GM20431 (cell line): ENCODE results near the gene NFIA.
"Not testable (repeated sequence)": the region's sequence is repeated elsewhere in the genome, so short reads cannot be mapped to it uniquely, and the experiment has no call there.

ENCODE experiments used
- in situ Hi-C: fragments of 300-500 bp; cut with MseI, MboI; formaldehyde crosslinking; loops from one replicate; pipeline ENCODE4 v1.15.0; 2020; ENCODE audit warnings: low sequenced_read_pairs; ENCODE audit not compliant: unreplicated experiment

NFIA gene

DNA sequence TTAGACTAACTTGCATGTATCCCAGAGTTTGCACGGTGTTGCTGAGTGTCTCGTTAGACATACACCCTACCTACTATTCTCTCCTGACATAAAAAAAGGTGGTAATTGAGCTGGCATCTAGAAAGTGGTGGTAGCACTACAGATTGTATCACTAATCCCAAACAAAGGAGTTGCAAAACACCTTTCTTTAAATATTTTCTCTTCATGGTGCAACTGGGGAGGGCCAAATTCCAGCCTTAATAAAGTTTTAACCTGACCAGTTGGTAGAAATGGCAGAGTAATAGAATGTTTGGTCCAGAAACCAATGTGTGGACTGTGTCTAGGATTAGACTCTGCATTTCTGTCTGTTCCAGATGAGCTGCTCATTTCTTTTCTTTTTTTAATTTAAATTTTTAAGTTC is 40.0 kb downstream of the NFIA start:
- in situ Hi-C loops, result no loop called here

DNA sequence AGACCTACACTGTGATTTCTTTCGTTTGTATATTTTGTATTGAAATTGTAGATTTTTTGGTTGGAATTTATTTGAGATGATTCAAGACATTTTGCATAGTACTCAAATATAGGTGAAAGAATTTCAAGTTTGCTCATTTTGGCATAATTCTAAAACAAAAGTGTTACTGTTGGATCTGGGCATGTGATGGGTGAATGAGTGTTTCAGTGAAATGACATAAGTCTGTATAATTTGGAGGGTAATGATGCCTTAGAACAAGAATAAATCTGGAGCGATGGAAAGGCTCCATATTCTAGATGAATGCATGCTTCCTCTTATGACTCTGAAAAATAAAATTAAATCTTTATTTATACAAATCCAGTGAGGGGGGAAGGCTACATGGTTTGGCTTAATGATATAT is 41.0 kb downstream of the NFIA start:
- in situ Hi-C loops, result no loop called here

DNA sequence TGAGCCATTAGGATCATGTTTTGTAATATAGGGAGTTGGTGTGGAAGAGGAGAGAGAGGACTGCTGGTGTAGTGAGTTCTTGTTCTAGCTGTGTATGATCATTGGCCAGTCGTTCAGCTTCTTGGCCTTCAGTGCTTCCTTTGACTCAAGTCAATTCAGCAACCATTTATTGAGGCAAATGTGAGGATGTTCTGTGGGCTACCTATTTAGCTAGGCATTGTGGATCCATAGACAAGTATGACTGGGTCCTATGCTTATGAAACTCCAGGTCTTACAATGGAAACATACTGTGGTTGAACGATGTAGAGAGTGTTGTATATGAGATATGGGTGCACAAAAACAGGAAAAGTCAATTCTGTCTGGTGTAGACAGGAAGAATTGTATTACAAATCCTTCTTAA is 41.7 kb downstream of the NFIA start:
- in situ Hi-C loops, result no loop called here

DNA sequence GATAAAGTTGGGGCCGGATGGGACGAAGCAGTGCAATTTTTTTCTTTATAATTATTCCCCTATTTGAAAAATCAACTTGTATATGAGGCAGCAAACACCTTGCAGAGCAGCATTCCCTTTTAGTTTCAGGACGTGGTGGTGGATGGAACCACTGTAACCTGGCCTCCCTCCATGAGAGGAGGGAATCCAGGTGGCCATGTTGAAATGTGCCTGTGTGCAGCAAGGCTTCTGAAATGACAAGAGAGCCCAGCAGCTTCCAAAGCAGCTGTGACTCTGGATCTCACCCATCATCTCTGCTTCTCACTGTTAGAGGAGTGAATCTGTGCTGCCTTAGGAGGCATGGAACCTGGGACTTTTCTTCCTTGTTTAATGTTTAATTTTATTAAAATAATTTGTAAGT is 42.3 kb downstream of the NFIA start:
- in situ Hi-C loops, result no loop called here

DNA sequence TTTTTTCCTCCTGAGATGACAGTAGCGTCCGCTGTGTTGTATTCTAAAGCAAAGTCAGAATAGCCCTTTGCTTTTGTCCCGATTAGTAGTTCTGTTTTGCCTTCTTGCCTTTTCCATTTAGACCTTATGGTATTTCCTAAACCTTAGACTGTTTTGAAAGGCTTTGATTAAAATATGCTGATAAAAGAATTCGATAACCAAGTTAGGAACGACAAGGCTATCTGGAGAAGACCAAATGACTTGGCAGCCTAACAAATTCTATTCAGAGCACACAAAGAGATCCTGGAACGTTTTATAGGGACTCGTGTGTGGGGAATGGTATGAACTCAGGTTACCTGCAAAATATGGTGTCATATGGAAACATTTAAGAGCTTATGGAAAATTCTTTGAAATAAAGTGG is 42.9 kb downstream of the NFIA start:
- in situ Hi-C loops, result no loop called here

GRCh38 chr1:61125895-61126294 is 43.5 kb downstream of the NFIA start:
- in situ Hi-C loops, result no loop called here

DNA sequence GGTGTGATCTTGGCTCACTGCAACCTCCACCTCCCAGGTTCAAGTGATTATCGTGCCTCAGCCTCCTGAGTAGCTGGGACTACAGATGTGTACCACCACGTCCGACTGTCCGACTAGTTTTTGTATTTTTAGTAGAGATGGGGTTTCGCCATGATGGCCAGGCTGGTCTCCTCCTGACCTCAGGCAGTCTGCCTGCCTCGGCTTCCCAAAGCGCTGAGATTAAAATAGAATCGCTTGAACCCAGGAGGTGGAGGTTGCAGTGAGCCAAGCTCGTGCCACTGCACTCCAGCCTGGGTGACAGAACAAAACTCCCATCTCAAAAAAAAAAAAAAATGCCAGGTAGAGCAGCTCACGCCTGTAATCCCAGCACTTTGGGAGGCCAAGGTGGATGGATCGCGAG is 44.5 kb downstream of the NFIA start:
- in situ Hi-C loops, result not testable (repeated sequence)

- in situ Hi-C loops, result no loop called here
Measured at GRCh38 chr1:61130338-61131000, 48.1 kb downstream of the NFIA start.

DNA sequence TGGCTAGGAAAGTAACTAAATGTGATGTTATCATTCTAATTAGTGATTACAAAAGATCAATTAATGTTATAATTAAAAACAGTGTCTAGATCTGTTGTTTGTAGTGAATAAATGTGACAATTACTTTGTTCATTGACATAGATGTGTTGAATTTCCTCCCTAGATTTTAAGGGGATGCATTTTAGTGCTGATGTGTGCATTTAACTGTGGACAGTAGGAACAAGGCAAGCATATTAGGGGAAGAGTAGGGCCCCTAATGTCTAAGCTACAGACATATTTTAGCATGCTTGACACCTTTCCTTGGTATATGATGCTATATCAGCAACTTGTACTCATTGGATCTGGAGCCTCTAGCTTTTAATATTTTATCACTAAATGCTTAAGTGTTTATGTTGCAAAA is 48.9 kb downstream of the NFIA start:
- in situ Hi-C loops, result no loop called here

GRCh38 chr1:61131716-61132115 is 49.4 kb downstream of the NFIA start:
- in situ Hi-C loops, result no loop called here

GRCh38 chr1:61132176-61132638 is 49.8 kb downstream of the NFIA start:
- in situ Hi-C loops, result no loop called here

GRCh38 chr1:61132645-61133334 is 50.4 kb downstream of the NFIA start:
- in situ Hi-C loops, result no loop called here

- in situ Hi-C loops, result no loop called here
Measured at GRCh38 chr1:61133335-61134019, 51.1 kb downstream of the NFIA start.

- in situ Hi-C loops, result no loop called here
Measured at GRCh38 chr1:61135291-61135690, 52.9 kb downstream of the NFIA start.

DNA sequence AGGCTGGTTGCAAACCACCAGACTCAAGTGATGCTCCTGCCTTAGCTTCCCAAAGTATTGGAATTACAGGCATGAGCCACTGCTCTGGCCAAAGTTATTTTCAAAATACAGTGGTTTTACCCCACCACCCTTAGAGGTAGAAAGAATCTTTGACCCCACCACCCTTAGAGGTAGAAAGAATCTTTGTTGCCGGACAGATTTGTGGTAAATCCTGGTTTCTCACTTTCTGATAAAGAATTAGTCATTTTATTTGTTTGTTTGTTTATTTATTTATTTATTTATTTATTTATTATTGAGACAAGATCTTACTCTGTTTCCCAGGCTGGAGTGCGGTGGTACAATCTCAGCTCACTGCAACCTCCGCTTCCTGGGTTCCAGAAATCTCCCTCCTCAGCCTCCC is 55.9 kb downstream of the NFIA start:
- in situ Hi-C loops, result no loop called here

DNA sequence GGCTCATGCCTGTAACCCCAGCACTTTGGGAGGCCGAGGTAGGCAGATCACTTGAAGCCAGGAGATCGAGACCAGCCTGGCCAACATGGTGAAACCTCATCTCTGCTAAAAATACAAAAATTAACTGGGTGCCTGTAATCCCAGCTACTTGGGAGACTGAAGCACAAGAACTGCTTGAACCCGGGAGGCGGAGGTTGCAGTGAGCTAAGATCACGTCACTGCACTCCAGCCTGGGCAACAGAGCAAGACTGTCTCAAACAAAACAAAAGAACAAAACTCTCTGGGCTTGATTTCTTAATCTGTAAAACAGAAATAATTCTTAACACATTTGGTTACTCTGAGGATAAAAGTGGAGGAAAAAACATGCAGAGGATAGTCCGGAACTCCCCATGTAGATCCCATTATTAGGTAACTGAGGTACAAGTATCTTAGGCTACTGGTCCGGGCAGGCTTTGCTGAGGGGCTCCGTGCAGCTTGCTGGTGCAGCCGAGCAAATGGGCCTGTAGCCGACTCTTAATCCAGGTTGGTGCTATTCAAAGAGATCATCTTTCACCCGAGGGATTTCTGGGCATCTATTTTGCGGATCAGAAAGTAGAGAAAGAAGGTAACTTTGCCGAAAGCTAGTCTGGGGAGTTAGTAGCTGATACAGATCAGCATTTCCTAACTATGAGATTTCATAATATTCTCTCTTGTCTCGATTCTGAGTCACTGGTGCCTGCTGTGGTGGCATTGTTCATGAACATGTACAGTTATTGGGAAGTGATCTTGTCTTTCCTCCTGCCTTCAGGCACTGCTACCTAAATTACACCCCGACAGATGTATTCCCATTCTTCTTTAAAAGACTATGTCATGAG is 56.8 kb downstream of the NFIA start:
- in situ Hi-C loops, result no loop called here

DNA sequence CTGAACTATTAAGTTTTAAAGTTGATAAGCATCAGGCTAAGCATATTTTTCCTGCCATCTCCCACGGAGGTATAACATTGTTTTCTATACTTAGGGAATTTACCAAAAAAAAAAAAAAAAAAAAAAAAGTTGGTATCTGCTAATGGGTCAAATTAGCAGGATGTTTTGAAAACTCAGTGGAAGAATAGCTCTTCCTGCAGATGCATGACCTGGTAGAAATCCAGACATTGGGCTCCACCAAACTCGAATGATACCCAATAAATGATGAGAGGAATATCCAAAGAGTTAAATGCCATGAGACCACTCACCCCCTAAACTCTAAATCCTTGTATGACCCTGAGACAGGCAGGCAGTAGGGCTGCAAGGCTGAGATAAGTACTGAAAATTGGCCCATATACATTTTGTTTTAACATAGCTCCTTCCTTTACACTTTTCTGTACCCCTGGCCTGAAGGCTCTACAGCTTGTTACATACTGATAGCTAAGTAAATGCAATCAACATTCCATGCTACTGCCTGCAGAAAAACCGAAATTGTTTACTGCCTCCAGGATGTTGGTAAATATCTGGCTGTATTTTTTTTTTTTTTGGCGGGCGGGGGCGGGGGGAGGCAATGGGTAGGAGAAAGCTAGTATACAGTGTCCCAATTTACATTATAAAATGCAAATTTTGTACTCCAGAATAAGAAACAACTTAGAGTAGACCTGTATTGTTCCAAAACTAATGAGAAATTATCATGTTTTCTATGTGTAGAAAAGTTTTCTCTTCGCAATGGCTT is 57.6 kb downstream of the NFIA start:
- in situ Hi-C loops, result no loop called here

DNA sequence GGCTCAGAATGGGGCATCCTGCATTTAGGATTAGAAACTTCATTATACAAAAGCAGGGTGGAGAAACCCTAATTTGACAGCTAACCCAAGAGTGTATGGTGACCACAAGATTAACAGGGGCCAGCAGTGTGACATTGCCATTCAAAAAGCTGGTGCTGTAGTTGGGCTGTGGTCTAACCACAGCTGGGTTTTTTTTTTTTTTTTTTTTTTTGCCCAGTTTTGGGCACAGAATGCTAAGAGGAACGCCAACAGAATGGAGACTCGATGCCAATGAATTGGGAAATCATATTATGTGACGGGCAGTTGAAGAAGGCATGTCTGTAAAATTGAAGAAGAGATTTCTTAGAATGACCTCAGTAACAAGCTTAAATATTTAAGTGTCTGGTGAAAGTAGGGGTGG is 58.4 kb downstream of the NFIA start:
- in situ Hi-C loops, result no loop called here

DNA sequence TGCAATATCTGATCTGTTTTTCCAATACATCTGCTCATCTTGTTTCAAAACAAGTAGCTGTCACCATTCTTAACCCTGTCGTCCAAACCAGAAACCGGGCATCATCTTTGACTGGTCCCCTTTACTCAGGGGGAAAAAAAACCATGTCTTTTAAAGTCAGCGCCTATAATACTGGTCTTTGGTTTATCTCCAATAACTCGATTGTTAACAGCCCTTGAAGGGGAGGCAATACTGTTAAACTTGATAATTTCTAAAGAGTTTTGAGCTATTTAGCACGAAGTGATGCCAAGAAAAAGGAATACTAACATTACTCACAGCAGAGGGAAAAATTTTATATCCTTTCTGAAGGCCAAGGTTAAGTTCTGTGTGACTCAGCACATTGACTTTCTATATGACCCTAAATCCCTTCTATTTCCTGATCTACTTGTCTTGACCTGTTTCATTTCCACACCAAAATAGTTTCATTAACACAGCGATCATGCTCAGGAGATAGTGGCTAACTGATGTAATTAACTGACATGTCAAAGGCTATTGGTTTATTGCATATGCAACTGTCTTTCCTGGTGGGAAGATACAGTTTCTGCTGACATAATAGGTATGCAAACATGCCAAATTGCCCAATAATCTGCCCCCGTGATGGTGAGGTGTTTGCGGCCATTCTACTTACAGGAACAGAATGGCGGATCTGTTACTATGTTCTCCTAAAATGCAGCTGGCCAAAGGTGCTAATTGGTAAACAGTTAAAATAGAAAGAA is 59.1 kb downstream of the NFIA start:
- in situ Hi-C loops, result no loop called here
